Measurements from ENCODE around the gene MYH15.

MYH15 gene

DNA sequence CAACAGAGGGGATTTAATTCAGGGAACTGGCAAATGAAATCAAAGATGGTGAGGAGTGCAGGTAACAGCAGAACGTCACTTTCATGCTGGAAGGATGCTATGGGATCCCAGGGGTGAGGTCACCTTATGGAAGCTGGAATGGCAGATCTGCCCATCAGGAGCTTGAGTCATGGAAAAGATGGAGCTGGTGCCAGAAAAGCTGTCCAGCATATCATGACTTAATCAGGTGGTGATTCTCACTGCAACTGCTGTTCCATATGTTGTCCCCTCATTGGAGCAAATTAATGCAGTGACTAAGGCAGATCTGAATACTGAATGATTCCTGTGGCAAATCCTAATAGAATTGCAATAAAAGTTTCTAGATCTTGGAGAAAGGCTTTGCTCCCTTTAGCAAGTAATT lies 175.7 kb downstream of the MYH15 start:
- H3K9me3 Mint-ChIP-seq, result no peaks in the 10 kb centered on the region
- H3K36me3 Mint-ChIP-seq (ENCODE audit: low read depth), result no peaks in the 10 kb centered on the region
- H3K27ac Mint-ChIP-seq, result no peak overlapping the region
- H3K4me1 Mint-ChIP-seq, result no peaks in the 10 kb centered on the region
- no peak overlapping the region for H3K4me3 Mint-ChIP-seq
- H3K27me3 Mint-ChIP-seq (ENCODE audit: low read depth), result no peaks in the 10 kb centered on the region
- TF ChIP-seq, protein P1, sequence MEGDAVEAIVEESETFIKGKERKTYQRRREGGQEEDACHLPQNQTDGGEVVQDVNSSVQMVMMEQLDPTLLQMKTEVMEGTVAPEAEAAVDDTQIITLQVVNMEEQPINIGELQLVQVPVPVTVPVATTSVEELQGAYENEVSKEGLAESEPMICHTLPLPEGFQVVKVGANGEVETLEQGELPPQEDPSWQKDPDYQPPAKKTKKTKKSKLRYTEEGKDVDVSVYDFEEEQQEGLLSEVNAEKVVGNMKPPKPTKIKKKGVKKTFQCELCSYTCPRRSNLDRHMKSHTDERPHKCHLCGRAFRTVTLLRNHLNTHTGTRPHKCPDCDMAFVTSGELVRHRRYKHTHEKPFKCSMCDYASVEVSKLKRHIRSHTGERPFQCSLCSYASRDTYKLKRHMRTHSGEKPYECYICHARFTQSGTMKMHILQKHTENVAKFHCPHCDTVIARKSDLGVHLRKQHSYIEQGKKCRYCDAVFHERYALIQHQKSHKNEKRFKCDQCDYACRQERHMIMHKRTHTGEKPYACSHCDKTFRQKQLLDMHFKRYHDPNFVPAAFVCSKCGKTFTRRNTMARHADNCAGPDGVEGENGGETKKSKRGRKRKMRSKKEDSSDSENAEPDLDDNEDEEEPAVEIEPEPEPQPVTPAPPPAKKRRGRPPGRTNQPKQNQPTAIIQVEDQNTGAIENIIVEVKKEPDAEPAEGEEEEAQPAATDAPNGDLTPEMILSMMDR (IDR thresholded peaks at IDR 0.05; ENCODE audit: unreplicated experiment in 3 of 3), result no peak

DNA sequence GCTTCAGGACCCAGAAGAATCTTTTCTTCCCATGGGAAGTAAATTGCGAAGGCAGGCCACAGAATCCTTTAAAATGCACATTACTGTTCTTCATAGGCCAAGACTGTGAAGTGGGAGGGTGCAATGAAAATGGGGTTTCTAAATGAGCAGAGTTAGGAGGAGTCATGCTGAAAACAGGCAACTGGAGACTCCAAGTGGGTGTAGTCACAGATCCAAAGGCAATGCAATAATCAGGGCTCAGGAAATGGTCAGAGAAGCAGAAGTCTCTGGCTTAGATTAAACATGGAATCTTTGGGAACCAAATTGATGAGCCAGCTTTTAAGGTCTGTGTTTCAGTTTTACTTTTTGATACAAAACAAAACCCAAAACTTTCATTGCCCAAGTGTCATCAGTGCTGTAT lies 176.4 kb downstream of the MYH15 start:
- Mint-ChIP-seq H3K9me3 (no peaks in the 10 kb centered on the region), H3K36me3 (ENCODE audit: low read depth) (no peaks in the 10 kb centered on the region), H3K4me1 (no peaks in the 10 kb centered on the region), H3K27me3 (ENCODE audit: low read depth) (no peaks in the 10 kb centered on the region), H3K27ac (no peak overlapping the region), H3K4me3 (no peak overlapping the region)
- TF ChIP-seq, protein P1 (IDR thresholded peaks at IDR 0.05; ENCODE audit: unreplicated experiment in 3 of 3), result no peak

DNA sequence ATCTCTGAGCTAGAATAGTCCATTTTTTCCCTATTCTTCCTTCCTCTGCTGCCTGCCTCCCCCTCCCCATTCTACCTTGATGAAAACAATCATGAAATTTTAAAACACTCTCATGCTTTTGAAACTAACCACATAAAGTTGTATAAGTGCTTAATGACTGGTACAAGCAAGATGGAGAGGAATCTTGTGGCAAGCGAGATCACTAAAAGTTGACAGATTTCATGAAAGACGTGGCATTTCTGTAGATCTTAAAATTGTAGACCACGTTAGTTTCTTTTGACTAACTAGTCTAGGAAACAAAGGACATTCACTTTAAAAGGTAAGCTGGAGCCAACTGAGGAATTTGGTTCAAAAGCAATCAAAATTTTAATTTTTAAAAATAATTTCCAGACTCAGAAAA lies 178.6 kb downstream of the MYH15 start:
- TF ChIP-seq, protein P1 (IDR thresholded peaks at IDR 0.05; ENCODE audit: unreplicated experiment in 3 of 3), result no peak
- Mint-ChIP-seq H3K4me1 (no peaks in the 10 kb centered on the region), H3K9me3 (peaks cover 7% of the 10 kb centered on the region), H3K4me3 (no peak overlapping the region), H3K27ac (no peak overlapping the region), H3K27me3 (ENCODE audit: low read depth) (no peaks in the 10 kb centered on the region), H3K36me3 (ENCODE audit: low read depth) (no peaks in the 10 kb centered on the region)

All from nephron (organoid).